ENCODE data around the gene FBXO41. TPM values are rescaled to one million over a fixed set of nuclear protein-coding genes. Genes with fewer than 3 reads are reported as not detected.
A peak's percentile ranks its signal among the peaks of the same experiment; 100 is the strongest.

Gene FBXO41
- total and polyA plus RNA-seq, 10 of the 15 experiments (the other 5 are each of a cell fraction or from before 2014, with no cell fraction given): 1.9 to 38.9 (median 11.3) TPM

GRCh38 chr2:73233932-73234832 lies 50.1 kb downstream of the FBXO41 start, which contains the start of gene CCT7 (continued):
- peak; percentile 93 for TF ChIP-seq POU2F2 (IDR thresholded peaks at IDR 0.05; ENCODE audit: borderline replicate concordance, low read depth, low read length)
- TF ChIP-seq ZNF207 (IDR thresholded peaks at IDR 0.05; ENCODE audit: borderline replicate concordance): peak; percentile 79; the same call in 1 of the 2 replicates
- TF ChIP-seq TCF12 (IDR thresholded peaks at IDR 0.05; ENCODE audit: low read depth, low read length): peak; percentile 43; the same call in 1 of the 2 replicates
- TF ChIP-seq MEF2A (IDR thresholded peaks at IDR 0.05; ENCODE audit: insufficient read depth, low read depth, low read length): 0 out of 2 replicates have a peak, but pooled peaks have one; percentile 7
- TF ChIP-seq DPF2 (IDR thresholded peaks at IDR 0.05): peak; percentile 57
- peak in 1 of 2 experiments; percentile 52; a peak in 2 of 3 replicates for TF ChIP-seq EGR1 (IDR thresholded peaks at IDR 0.05; ENCODE audit: borderline replicate concordance in 1 of 2, low read depth in 2 of 2, low read length in 2 of 2)
- peak; percentile 96 for TF ChIP-seq ZBTB40 (IDR thresholded peaks at IDR 0.05; ENCODE audit: borderline replicate concordance)
- peak; percentile 83 for TF ChIP-seq LARP7 (IDR thresholded peaks at IDR 0.05)
- peak; percentile 29; the same call in 1 of the 2 replicates for TF ChIP-seq CEBPZ (IDR thresholded peaks at IDR 0.05; ENCODE audit: low read depth, low read length)
- peak; percentile 62; the same call in 1 of the 2 replicates for TF ChIP-seq SPI1 (IDR thresholded peaks at IDR 0.05; ENCODE audit: borderline replicate concordance, insufficient read depth, low read depth, low read length)
- peak; percentile 79 for TF ChIP-seq RELB (IDR thresholded peaks at IDR 0.05; ENCODE audit: low read depth)
- TF ChIP-seq BCL11A (IDR thresholded peaks at IDR 0.05; ENCODE audit: low read depth, low read length): no peak
- TF ChIP-seq GABPA (IDR thresholded peaks at IDR 0.05; ENCODE audit: low read depth): peak; percentile 94
- peak in 1 of 2 experiments; percentile 60; a peak in 1 of 4 replicates for TF ChIP-seq SRF (IDR thresholded peaks at IDR 0.05; ENCODE audit: low read depth in 2 of 2, low read length in 2 of 2)

All from GM12878 (cell line).